ENCODE results near the gene SLC4A3. TPM values are rescaled to one million over a fixed set of nuclear protein-coding genes. Genes with fewer than 3 reads are reported as not detected.

Gene SLC4A3
- total RNA-seq, 1 experiment from 2014 or later = 0.52 TPM

- Histone ChIP-seq H3K9me3 (ENCODE audit: low read depth, low read length, poor library complexity, severe bottlenecking) (no peaks in the 10 kb centered on the region), H3K36me3 (ENCODE audit: insufficient read depth, low read length, poor library complexity, severe bottlenecking) (no peaks in the 10 kb centered on the region), H3K27ac (ENCODE audit: low read depth, low read length, poor library complexity, severe bottlenecking) (no peak overlapping the region), H3K4me1 (ENCODE audit: insufficient read depth, low read length, poor library complexity, severe bottlenecking) (no peaks in the 10 kb centered on the region), H3K27me3 (replicated peaks; ENCODE audit: insufficient read depth, low read depth, low read length, poor library complexity) (peaks cover 2% of the 10 kb centered on the region), H3K4me3 (ENCODE audit: low read depth, low read length, poor library complexity, severe bottlenecking) (peak overlapping the region; percentile 54)
- intact Hi-C loops (cut with micrococcal nuclease; ENCODE audit: unreplicated experiment) = no loop called here
- BruUV-seq (replicated peaks) = no TSS peak
- TF ChIP-seq CTCF (conservative IDR thresholded peaks at IDR 0.05; ENCODE audit: low read depth, low read length) (no peak), EZH2 (IDR thresholded peaks at IDR 0.05; ENCODE audit: borderline replicate concordance, low read depth, low read length, poor library complexity, severe bottlenecking) (no peak)
- DNase-seq (ENCODE audit: low spot score) = no peak
- CTCF ChIA-PET = no interaction called here
- POLR2A ChIA-PET (ENCODE audit: low non-redundant PET) = no interaction called here
Measured at GRCh38 chr2:219628235-219628985, 980 bp downstream of the SLC4A3 start.

GRCh38 chr2:219628986-219629901 is 1.8 kb downstream of the SLC4A3 start:
- CTCF ChIA-PET = interaction anchor here (0.6 kb wide), 1 partner anchor 15 kb away, joined by 4 read pairs; no protein-coding TSS in a partner anchor
- Histone ChIP-seq H3K36me3 (ENCODE audit: insufficient read depth, low read length, poor library complexity, severe bottlenecking) (no peaks in the 10 kb centered on the region), H3K4me3 (ENCODE audit: low read depth, low read length, poor library complexity, severe bottlenecking) (no peak overlapping the region), H3K27ac (ENCODE audit: low read depth, low read length, poor library complexity, severe bottlenecking) (no peak overlapping the region), H3K9me3 (ENCODE audit: low read depth, low read length, poor library complexity, severe bottlenecking) (no peaks in the 10 kb centered on the region), H3K4me1 (ENCODE audit: insufficient read depth, low read length, poor library complexity, severe bottlenecking) (no peaks in the 10 kb centered on the region), H3K27me3 (replicated peaks; ENCODE audit: insufficient read depth, low read depth, low read length, poor library complexity) (peaks cover 2% of the 10 kb centered on the region)
- TF ChIP-seq CTCF (conservative IDR thresholded peaks at IDR 0.05; ENCODE audit: low read depth, low read length) (no peak), EZH2 (IDR thresholded peaks at IDR 0.05; ENCODE audit: borderline replicate concordance, low read depth, low read length, poor library complexity, severe bottlenecking) (no peak)
- POLR2A ChIA-PET (ENCODE audit: low non-redundant PET) = no interaction called here
- DNase-seq (ENCODE audit: low spot score) = no peak
- intact Hi-C loops (cut with micrococcal nuclease; ENCODE audit: unreplicated experiment) = no loop called here
- BruUV-seq (replicated peaks) = no TSS peak

GRCh38 chr2:219629976-219630695 is 2.7 kb downstream of the SLC4A3 start:
- Histone ChIP-seq H3K36me3 (ENCODE audit: insufficient read depth, low read length, poor library complexity, severe bottlenecking) (no peaks in the 10 kb centered on the region), H3K27me3 (replicated peaks; ENCODE audit: insufficient read depth, low read depth, low read length, poor library complexity) (peaks cover 2% of the 10 kb centered on the region), H3K4me3 (ENCODE audit: low read depth, low read length, poor library complexity, severe bottlenecking) (no peak overlapping the region), H3K9me3 (ENCODE audit: low read depth, low read length, poor library complexity, severe bottlenecking) (no peaks in the 10 kb centered on the region), H3K27ac (ENCODE audit: low read depth, low read length, poor library complexity, severe bottlenecking) (no peak overlapping the region), H3K4me1 (ENCODE audit: insufficient read depth, low read length, poor library complexity, severe bottlenecking) (no peaks in the 10 kb centered on the region)
- no peak for DNase-seq (ENCODE audit: low spot score)
- ChIA-PET POLR2A (ENCODE audit: low non-redundant PET) (no interaction called here), CTCF (interaction anchor here (0.6 kb wide), 1 partner anchor 14 kb away, joined by 4 read pairs; no protein-coding TSS in a partner anchor)
- intact Hi-C loops (cut with micrococcal nuclease; ENCODE audit: unreplicated experiment) = no loop called here
- no TSS peak for BruUV-seq (replicated peaks)
- TF ChIP-seq EZH2 (IDR thresholded peaks at IDR 0.05; ENCODE audit: borderline replicate concordance, low read depth, low read length, poor library complexity, severe bottlenecking) (no peak), CTCF (conservative IDR thresholded peaks at IDR 0.05; ENCODE audit: low read depth, low read length) (no peak)
